ENCODE results near the gene DAPK2.

- TF ChIP-seq, protein P1, sequence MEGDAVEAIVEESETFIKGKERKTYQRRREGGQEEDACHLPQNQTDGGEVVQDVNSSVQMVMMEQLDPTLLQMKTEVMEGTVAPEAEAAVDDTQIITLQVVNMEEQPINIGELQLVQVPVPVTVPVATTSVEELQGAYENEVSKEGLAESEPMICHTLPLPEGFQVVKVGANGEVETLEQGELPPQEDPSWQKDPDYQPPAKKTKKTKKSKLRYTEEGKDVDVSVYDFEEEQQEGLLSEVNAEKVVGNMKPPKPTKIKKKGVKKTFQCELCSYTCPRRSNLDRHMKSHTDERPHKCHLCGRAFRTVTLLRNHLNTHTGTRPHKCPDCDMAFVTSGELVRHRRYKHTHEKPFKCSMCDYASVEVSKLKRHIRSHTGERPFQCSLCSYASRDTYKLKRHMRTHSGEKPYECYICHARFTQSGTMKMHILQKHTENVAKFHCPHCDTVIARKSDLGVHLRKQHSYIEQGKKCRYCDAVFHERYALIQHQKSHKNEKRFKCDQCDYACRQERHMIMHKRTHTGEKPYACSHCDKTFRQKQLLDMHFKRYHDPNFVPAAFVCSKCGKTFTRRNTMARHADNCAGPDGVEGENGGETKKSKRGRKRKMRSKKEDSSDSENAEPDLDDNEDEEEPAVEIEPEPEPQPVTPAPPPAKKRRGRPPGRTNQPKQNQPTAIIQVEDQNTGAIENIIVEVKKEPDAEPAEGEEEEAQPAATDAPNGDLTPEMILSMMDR (IDR thresholded peaks at IDR 0.05), result no peak
- TF ChIP-seq POLR2A (IDR thresholded peaks at IDR 0.05), result no peak
Observed at GRCh38 chr15:64048781-64049460, 2.6 kb upstream of the DAPK2 start.

Data from Peyer's patch (tissue), 4 donors.